ENCODE measurements around the gene LYRM1.

- TF ChIP-seq POLR2A (IDR thresholded peaks at IDR 0.05) (no peak), CTCF (IDR thresholded peaks at IDR 0.05) (no peak)
Measured at GRCh38 chr16:20859229-20859628, 41.3 kb upstream of the LYRM1 start.

All from lower leg skin (tissue), 3 donors.